Body of pancreas (tissue), 4 donors: ENCODE data around the gene TUBG2. TPM values are rescaled to one million over a fixed set of nuclear protein-coding genes. Genes with fewer than 3 reads are reported as not detected.
"Not testable (repeated sequence)": the region's sequence is repeated elsewhere in the genome, so short reads cannot be mapped to it uniquely, and the experiment has no call there.

ENCODE experiments used
- ATAC-seq: fragments of 150-250 bp; one replicate; pipeline ENCODE4 v1.9.1; 2016
- DNase-seq, 4 donors: peaks; one replicate each; pipeline ENCODE4 v3.0.0-alpha.2; 2019
- H3K27ac ChIP-seq, 4 donors: fragments of 200-600 bp; sonication (generic); 1 replicate in 3 of 4; 2 replicates in 1 of 4; pipeline versions ENCODE4 v1.5.1 to v1.6.1; 2016 to 2019; ENCODE audit warnings: mild to moderate bottlenecking in 1 of 4, mixed read lengths in 1 of 4, moderate library complexity in 1 of 4
- H3K27me3 ChIP-seq, 2 donors: fragments of 200-600 bp; sonication (generic); one replicate each; pipeline ENCODE4 v1.6.0; 2016; ENCODE audit warnings: mild to moderate bottlenecking in 1 of 2
- H3K36me3 ChIP-seq, 2 donors: fragments of 200-600 bp; sonication (generic); replicated peaks in 1 of 2; 2 replicates each; pipeline ENCODE4 v1.5.1; 2016; ENCODE audit warnings: low read depth in 2 of 2; ENCODE audit not compliant: insufficient read depth in 1 of 2
- H3K4me1 ChIP-seq: fragments of 200-600 bp; sonication (generic); one replicate; pipeline ENCODE4 v1.6.0; 2016
- H3K4me3 ChIP-seq, 2 donors: fragments of 200-600 bp; sonication (generic); 1 replicate in 1 of 2; 2 replicates in 1 of 2; pipeline ENCODE4 v1.5.1; 2016 to 2019
- H3K9me3 ChIP-seq, 3 donors: fragments of 200-600 bp; sonication (generic); 1 replicate in 2 of 3; 2 replicates in 1 of 3; pipeline ENCODE4 v1.5.1; 2016
- POLR2A ChIP-seq, 3 donors: fragments of 450-650 bp; IDR thresholded peaks; one replicate each; pipeline ENCODE4 v1.6.1; 2016; ENCODE audit warnings: antibody characterized with exemption in 3 of 3, mild to moderate bottlenecking in 2 of 3
- WGBS, 2 donors: methylation state at CpG; one replicate each; pipeline ENCODE4 v1.1.5; 2017; 5-methylcytosine and 5-hydroxymethylcytosine counted together
- intact Hi-C: fragments of 100-400 bp; cut with DNase I; formaldehyde crosslinking; loops from one replicate; pipeline ENCODE4 v1.15.1; 2023
- total RNA-seq, 2 donors: library from RNA; depleted of rRNA; stranded (reverse); fragments of >200 nt; gene quantifications; one replicate each; pipeline ENCODE4 v1.1.0, GENCODE V29; 2016
- TF ChIP-seq, protein P1 (sequence below), 7 experiments: fragments of 450-650 bp in 4 of 7; fragments of 200-600 bp in 3 of 7; sonication (generic) in 3 of 7; IDR thresholded peaks; one replicate each; pipeline ENCODE4 v1.5.1; 2016 to 2019; ENCODE audit warnings: antibody characterized with exemption in 7 of 7

TUBG2 gene
- total RNA-seq, 2 donors from 2014 or later, result 64.1 to 80.4 TPM

DNA sequence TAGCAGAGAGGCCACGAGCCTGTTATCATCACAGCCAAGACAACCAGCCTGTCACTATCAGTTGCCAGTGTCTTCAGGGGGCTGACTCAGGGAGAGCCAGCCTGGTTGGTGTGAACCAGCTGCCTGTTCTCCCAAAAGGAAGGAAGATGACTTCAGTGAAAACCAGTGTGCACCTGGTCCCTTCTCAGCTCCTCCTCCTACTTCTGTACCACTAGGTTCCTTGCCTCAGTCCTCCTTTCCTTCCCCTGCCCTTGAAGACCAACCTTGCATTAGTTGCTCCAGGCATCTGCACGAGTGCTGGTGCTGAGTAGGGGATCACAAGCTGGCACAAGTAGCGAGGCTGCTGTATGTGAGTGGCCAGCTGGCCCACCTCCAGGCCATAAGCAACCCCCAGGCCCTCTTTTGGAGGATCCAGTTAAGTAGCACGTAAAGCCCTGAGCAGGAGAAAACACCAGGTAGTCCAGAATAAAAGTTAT is 41.1 kb upstream of the TUBG2 start:
- Histone ChIP-seq H3K36me3 (peaks cover 20% of the 10 kb centered on the region in 2 donors), H3K27me3 (no peaks in the 10 kb centered on the region), H3K9me3 (no peaks in the 10 kb centered on the region), H3K4me3 (no peak overlapping the region), H3K27ac (peak overlapping the region; percentile 73 to 86 (median 78)), H3K4me1 (peaks cover 56% of the 10 kb centered on the region)
- peak; percentile 21 for ATAC-seq
- no peak for TF ChIP-seq POLR2A (IDR thresholded peaks at IDR 0.05)
- TF ChIP-seq, protein P1, sequence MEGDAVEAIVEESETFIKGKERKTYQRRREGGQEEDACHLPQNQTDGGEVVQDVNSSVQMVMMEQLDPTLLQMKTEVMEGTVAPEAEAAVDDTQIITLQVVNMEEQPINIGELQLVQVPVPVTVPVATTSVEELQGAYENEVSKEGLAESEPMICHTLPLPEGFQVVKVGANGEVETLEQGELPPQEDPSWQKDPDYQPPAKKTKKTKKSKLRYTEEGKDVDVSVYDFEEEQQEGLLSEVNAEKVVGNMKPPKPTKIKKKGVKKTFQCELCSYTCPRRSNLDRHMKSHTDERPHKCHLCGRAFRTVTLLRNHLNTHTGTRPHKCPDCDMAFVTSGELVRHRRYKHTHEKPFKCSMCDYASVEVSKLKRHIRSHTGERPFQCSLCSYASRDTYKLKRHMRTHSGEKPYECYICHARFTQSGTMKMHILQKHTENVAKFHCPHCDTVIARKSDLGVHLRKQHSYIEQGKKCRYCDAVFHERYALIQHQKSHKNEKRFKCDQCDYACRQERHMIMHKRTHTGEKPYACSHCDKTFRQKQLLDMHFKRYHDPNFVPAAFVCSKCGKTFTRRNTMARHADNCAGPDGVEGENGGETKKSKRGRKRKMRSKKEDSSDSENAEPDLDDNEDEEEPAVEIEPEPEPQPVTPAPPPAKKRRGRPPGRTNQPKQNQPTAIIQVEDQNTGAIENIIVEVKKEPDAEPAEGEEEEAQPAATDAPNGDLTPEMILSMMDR (IDR thresholded peaks at IDR 0.05), result no peak
- peak; percentile 32 to 48 (median 46) for DNase-seq
- intact Hi-C loops, result loop anchor here (5.0 kb wide), 1 partner anchor 64 kb away; the partner anchor contains the start of genes CCR10 and CNTNAP1
- 30 to 31% methylated on average over 4 of the region's 4 CpGs for WGBS, 2 donors

DNA sequence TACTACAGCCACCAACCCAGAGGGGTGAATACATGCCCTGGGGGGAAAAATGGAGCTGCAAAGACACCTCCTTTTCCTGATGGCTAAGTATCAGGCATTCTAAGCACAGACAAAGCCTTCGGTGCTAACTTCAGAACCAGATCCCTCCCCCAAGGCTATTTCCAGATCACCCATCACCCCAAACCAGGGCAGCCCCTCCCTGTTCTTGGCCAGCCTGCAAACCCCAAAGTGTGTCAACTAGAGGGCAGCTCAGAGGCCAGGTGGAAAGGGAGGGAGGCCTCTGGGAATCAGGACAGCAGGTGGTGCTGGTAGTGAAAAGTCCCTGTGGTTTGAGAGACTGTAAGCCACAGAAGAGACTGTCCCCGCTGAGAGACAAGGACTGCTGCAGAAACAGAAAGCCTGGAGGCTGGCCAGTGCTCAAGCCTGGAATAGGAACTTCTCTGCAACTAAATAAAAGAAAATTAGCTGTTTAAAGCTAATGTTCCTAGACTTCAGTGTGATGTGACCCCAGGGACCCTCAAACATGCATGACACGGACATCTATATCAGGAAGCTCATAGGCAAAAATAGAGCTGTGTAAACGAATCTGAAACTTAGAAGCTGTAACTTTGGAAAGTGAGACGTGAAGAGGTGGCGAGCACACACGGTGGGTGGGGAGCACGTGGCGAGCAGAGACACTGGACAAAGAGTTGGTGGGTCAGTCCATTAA is 40.5 kb upstream of the TUBG2 start:
- Histone ChIP-seq H3K27ac (peak overlapping the region; percentile 73 to 86 (median 78)), H3K9me3 (no peaks in the 10 kb centered on the region), H3K4me1 (peaks cover 62% of the 10 kb centered on the region), H3K36me3 (peaks cover 14 to 15% of the 10 kb centered on the region in 2 donors), H3K27me3 (no peaks in the 10 kb centered on the region), H3K4me3 (no peak overlapping the region)
- TF ChIP-seq POLR2A (IDR thresholded peaks at IDR 0.05), result peak in 2 of 3 donors; percentile 20 to 38
- TF ChIP-seq, protein P1 (IDR thresholded peaks at IDR 0.05), result peak in 5 of 7 experiments; percentile 37 to 70 (median 66)
- DNase-seq (peak; percentile 86 to 94 (median 92)), ATAC-seq (peak; percentile 95)
- WGBS, 2 donors, result 21 to 22% methylated on average over 9 of the region's 9 CpGs
- intact Hi-C loops, result loop anchor here (5.0 kb wide), 1 partner anchor 64 kb away; the partner anchor contains the start of genes CCR10 and CNTNAP1

DNA sequence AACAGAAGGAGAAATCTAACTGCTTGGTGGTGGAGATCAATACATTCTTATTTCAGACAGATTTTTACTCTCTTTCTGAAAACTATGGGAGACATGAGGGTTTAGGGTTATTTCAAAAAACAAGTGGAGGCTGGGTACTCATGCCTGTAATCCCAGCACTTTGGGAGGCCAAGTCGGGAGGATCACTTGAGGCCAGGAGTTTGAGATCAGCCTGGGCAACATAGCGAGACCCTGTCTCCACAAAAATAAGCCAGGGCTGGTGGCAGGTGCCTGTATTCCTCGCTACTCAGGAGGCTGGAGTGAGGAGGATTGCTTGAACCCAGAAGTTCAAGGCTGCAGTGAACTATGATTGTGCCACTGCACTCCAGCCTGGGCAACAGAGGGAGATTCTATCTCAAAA is 37.1 kb upstream of the TUBG2 start:
- intact Hi-C loops, DNase-seq, H3K4me3 ChIP-seq, H3K27me3 ChIP-seq, ATAC-seq, H3K36me3 ChIP-seq, H3K9me3 ChIP-seq: not testable (repeated sequence)
- peak overlapping the region in 2 of 4 donors; percentile 21 to 34 for H3K27ac ChIP-seq
- H3K4me1 ChIP-seq, result peaks cover 91% of the 10 kb centered on the region
- WGBS, 2 donors, result 92 to 100% methylated on average over 3 of the region's 3 CpGs

DNA sequence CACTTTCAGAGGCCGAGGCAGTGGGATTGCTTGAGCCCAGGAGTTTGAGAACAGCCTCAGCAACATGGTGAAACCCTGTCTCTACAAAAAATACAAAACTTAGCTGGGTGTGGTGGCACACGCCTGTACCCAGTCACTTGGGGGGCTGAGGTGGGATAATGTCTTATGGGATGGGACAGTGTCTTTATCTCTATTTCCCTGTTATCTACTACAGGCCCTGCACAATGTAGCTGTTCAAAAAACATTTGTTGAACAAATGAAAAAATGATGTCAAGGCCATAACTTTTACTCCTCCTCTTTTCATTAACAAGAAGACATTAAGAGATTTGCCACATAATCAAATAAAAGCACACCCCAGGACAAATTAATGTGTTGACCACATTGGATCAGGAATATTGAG is 35.8 kb upstream of the TUBG2 start:
- ATAC-seq, result no peak
- TF ChIP-seq, protein P1 (IDR thresholded peaks at IDR 0.05), result no peak
- TF ChIP-seq POLR2A (IDR thresholded peaks at IDR 0.05), result no peak
- intact Hi-C loops, result no loop called here
- no peak for DNase-seq
- 86 to 100% methylated on average over 2 of the region's 2 CpGs for WGBS, 2 donors
- Histone ChIP-seq H3K4me1 (peaks cover 92% of the 10 kb centered on the region), H3K4me3 (no peak overlapping the region), H3K9me3 (no peaks in the 10 kb centered on the region), H3K27me3 (no peaks in the 10 kb centered on the region), H3K36me3 (no peaks in the 10 kb centered on the region), H3K27ac (peak overlapping the region in 3 of 4 donors; percentile 81 to 85 (median 82))

DNA sequence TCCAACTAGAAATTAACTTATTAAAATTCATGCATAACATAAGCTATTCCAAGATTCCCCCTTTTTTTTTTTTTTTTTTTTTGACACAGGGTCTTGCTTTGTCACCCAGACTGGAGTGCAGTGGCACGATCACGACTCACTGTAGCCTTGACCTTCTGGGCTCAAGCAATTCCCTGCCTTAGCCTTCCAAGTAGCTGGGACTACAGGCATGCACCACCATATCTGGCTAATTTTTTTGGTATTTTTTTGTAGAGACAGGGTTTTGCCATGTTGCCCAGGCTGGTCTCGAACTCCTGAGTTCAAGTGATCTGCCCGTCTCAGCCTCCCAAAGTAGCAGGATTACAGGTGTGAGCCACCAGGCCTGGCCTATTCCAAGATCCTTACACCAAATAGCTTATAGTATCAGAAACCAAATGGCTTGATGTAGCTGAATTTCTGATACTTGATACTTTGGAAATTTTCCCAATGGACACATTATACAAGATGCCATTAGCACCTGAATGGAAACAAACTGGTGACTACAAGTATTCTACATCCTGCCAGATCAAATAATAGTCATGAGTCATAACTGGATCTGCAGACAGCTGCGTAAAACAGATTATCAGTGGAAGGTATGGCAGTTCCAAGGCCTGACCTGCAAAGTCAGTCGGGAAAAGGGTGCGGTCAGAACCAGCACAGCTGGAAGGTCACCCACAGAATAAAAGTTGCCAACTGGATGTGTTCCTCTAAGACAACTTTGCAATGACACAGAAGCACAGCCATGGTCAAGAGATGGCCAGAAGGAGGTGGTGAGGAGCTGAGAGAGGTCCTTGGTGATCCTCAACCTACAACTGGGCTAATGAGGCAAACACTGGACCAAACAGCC is 35.1 kb upstream of the TUBG2 start:
- 40 to 43% methylated on average over 7 of the region's 7 CpGs for whole genome bisulfite sequencing, 2 donors
- peak; percentile 98 for ATAC-seq
- Histone ChIP-seq H3K9me3 (no peaks in the 10 kb centered on the region), H3K27ac (peak overlapping the region; percentile 81 to 86 (median 84)), H3K4me3 (no peak overlapping the region), H3K4me1 (peaks cover 92% of the 10 kb centered on the region), H3K27me3 (no peaks in the 10 kb centered on the region), H3K36me3 (no peaks in the 10 kb centered on the region)
- intact Hi-C loops, result no loop called here
- TF ChIP-seq, protein P1 (IDR thresholded peaks at IDR 0.05), result peak in 2 of 7 experiments; percentile 33
- TF ChIP-seq POLR2A (IDR thresholded peaks at IDR 0.05), result peak in 2 of 3 donors; percentile 37 to 48
- DNase-seq, result peak; percentile 84 to 94 (median 91)

DNA sequence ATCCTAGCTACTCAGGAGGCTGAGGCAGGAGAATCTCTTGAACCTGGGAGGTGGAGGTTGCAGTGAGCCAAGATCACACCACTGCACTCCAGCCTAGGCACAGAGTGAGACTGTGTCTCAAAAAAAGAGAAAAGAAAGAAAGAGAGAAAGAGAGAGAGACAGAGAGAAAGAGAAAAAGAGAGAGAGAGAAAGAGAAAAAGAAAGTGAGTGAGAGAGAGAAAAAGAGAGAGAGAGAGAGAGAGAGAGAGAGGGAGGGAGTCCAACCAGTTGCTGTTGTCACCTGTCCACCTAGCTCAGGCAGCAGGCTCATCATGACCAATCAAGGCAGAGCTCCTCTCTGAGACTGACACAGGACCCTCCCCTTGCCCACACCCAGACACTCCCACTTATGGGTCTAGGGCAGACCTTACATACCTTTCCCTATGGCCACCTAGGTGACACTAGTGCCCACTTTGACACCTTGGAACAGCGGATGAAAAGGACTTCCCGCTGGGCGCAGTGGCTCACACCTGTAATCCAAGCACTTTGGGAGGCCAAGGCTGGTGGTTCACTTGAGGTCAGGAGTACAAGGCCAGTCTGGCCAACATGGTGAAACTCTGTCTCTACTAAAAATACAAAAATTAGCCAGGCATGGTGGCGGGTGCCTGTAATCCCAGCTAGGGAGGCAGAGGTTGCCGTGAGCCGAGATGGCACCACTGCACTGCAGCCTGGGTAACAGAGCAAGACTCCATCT is 31.9 kb upstream of the TUBG2 start:
- H3K4me1 ChIP-seq, result peaks cover 87% of the 10 kb centered on the region

More for the DNA sequence above, 31.9 kb upstream of the TUBG2 start:
- H3K4me3 ChIP-seq, ATAC-seq, H3K9me3 ChIP-seq, H3K27me3 ChIP-seq, H3K36me3 ChIP-seq, intact Hi-C loops: not testable (repeated sequence)
- WGBS, 2 donors, result 90% methylated on average over 5 to 6 of the region's 6 CpGs
- peak overlapping the region in 2 of 4 donors; percentile 17 to 47 for H3K27ac ChIP-seq
- peak in 1 of 4 donors; percentile 31 for DNase-seq
